Kidney epithelial cell (primary cell): ENCODE measurements around the gene RPS6KA5. TPM values are rescaled to one million over a fixed set of nuclear protein-coding genes. Genes with fewer than 3 reads are reported as not detected.
"Not testable (repeated sequence)": the region's sequence is repeated elsewhere in the genome, so short reads cannot be mapped to it uniquely, and the experiment has no call there.

Experiments used
- DNase-seq: peaks from one replicate; pipeline ENCODE4 v3.0.0-alpha.2; 2010; ENCODE audit warnings: low read depth
- H3K27me3 ChIP-seq: 2 replicates; pipeline ENCODE4 v1.6.0; 2011; ENCODE audit warnings: low read length; ENCODE audit not compliant: control insufficient read depth, insufficient read depth
- H3K36me3 ChIP-seq: 2 replicates; pipeline ENCODE4 v1.5.1; 2011; ENCODE audit warnings: low read length; ENCODE audit not compliant: control insufficient read depth, insufficient read depth
- H3K4me3 ChIP-seq: 2 replicates; pipeline ENCODE4 v1.5.1; 2011; ENCODE audit warnings: low read depth, mild to moderate bottlenecking, control low read depth, low read length
- total RNA-seq: library from RNA; depleted of rRNA; stranded (reverse); fragments of >200 nt; gene quantifications from 2 replicates; pipeline ENCODE4 v1.2.3, GENCODE V29; 2015
- TF ChIP-seq, protein P1 (sequence below): IDR thresholded peaks from 2 replicates; pipeline ENCODE4 v1.5.1; 2011; ENCODE audit warnings: mild to moderate bottlenecking, moderate library complexity, low read length, control low read depth, inconsistent platforms; ENCODE audit not compliant: insufficient read depth, poor library complexity, severe bottlenecking

The RPS6KA5 gene
- total RNA-seq, 1 donor from 2014 or later: 3.7 TPM

DNA sequence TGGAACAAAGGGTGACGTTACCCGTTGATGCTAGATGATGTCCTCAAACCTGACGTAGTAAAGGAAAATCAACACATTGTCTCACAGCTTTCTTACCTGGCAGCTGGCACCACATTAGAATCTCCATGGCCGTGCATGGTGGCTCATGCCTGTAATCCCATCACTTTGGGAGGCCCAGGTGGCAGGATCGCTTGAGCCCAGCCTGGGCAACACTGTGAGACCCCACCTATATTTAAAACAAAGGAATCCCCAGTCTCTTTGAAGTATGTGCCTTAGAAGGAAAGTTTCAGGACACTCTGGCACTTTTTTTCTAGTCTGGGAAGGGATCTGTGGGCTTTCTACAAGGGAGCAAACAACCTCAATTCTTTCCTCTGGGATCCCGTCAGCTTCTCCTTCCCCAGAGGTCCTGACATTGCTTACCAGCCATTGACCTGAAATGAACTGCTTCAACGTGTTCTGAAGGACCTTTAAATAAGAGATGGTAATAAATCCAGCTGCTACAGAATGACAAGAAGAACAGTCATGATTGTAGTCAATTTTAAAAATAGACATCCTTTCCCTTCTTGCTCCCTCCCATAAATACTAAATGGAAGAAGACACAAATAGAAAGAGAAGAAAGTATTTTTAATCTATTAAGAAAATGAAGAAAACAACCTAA is 210.5 kb downstream of the RPS6KA5 start:
- no peak overlapping the region for H3K4me3 ChIP-seq
- TF ChIP-seq, protein P1, sequence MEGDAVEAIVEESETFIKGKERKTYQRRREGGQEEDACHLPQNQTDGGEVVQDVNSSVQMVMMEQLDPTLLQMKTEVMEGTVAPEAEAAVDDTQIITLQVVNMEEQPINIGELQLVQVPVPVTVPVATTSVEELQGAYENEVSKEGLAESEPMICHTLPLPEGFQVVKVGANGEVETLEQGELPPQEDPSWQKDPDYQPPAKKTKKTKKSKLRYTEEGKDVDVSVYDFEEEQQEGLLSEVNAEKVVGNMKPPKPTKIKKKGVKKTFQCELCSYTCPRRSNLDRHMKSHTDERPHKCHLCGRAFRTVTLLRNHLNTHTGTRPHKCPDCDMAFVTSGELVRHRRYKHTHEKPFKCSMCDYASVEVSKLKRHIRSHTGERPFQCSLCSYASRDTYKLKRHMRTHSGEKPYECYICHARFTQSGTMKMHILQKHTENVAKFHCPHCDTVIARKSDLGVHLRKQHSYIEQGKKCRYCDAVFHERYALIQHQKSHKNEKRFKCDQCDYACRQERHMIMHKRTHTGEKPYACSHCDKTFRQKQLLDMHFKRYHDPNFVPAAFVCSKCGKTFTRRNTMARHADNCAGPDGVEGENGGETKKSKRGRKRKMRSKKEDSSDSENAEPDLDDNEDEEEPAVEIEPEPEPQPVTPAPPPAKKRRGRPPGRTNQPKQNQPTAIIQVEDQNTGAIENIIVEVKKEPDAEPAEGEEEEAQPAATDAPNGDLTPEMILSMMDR: no peak
- H3K27me3 ChIP-seq: no peaks in the 10 kb centered on the region
- DNase-seq: no peak
- H3K36me3 ChIP-seq: no peaks in the 10 kb centered on the region

DNA sequence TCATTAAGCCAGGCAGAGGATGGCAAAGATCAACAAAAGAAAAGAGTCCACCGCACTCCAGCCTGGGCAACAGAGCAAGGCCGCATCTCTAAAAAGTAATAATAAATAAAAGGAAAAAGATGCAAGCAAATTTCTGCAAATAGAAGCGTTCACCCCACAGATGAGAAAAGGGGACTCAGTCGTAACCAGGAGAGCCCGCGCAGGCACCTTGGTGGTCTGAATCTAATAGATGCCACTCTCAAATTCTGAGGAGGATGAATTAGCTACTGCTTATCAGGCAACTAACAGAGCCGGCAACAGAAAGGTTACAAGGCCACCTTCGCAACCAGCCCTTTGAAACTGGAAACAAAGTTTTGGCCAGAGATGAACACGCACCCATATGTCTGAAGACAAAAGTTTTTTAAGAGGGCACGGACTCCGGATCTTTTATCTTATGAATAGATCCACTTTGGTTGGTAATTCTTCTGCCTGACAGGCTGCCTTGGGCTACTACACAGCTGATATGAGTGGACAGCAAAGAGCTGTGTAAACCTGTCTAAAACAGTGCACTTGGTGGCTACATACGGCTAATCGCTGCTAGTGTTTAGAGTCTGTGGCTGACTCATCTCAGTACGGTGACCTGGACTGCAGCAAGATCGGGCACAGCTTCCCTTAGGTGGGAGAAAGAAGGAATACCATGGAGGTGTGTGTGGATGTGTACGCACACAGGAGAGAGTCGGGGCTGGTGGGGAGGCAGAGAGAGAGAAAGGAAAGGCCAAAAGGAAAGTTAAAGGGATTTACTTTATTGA is 211.3 kb downstream of the RPS6KA5 start:
- no peaks in the 10 kb centered on the region for H3K36me3 ChIP-seq
- no peaks in the 10 kb centered on the region for H3K27me3 ChIP-seq
- no peak for DNase-seq
- H3K4me3 ChIP-seq: no peak overlapping the region
- TF ChIP-seq, protein P1: no peak

DNA sequence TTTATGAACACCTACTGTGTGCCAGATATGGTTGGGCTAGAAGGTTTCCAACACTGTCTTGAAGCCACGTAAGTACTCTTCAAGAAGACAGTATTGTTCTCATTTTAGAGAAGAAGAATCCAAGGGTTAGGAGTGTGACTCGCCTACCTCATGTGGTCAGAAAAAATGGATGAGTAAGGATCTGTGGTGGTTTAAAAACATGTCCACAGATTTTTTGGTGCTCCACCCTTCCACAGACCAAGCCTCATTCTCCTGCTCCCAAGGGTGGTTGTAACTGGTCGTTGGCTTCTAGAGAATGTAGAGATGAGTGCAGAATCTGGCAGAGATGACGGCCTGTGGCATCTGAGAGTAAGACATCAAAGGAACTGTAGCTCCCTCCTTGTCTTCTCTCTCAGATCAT is 213.9 kb downstream of the RPS6KA5 start:
- Histone ChIP-seq H3K4me3 (no peak overlapping the region), H3K27me3 (no peaks in the 10 kb centered on the region), H3K36me3 (no peaks in the 10 kb centered on the region)
- TF ChIP-seq, protein P1: no peak
- DNase-seq: no peak

DNA sequence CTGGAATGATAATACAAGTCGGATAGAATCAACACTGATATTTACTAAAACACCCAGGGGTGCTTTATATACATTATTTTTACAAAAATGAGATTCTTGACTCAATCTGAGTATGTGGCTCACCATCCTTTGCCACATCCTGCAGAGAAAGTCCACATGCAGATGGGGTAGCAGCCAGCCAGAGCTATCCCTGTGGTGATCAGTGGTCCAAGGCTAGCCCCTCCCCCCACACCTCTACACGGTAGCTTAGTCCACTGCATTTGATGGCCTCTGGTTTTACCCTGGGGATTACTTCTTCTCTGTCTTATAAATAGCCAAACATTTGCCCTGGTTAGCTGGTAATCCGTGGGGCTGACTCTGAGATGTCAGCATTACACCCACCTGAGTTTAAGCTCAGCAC is 216.1 kb downstream of the RPS6KA5 start:
- DNase-seq: no peak
- no peaks in the 10 kb centered on the region for H3K27me3 ChIP-seq
- TF ChIP-seq, protein P1: no peak
- H3K36me3 ChIP-seq: no peaks in the 10 kb centered on the region
- H3K4me3 ChIP-seq: no peak overlapping the region

DNA sequence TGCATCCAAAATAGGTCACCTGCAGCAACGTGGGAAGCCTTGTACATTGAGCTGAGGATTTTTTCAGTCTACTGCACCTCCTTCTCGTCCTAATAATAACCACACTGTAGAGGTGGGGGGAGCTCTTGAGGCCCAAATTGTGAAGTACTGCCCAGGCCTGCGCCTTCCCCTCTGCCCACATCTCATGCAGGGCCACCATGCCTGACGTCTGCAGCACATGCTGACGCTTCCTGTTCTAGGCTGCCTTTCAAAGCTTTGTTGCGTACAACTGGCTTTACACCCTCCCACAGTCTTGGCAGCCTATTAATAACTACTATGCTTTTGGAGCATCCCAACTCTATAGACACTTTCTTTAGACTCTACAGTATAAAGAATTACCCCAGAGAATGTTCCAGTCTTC is 217.7 kb downstream of the RPS6KA5 start:
- TF ChIP-seq, protein P1: no peak
- DNase-seq: no peak
- no peaks in the 10 kb centered on the region for H3K27me3 ChIP-seq
- H3K4me3 ChIP-seq: no peak overlapping the region
- H3K36me3 ChIP-seq: no peaks in the 10 kb centered on the region

DNA sequence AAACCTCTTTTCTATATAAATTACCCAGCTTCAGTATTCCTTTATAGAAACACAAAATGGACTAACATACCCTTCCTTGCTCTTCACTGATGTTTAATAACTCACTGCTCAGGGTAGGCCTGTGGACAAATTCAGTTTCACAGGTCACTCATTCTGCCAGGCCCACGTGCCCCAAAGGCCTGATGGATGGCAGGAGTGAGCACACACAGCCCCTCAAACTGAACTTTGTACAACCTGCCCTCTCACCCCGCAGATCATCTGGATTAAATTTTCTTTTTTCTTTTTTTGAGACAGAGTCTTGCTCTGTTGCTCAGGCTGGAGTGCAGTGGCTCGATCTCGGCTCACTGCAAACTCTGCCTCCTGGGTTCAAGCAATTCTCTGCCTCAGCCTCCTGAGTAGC is 219.8 kb downstream of the RPS6KA5 start:
- not testable (repeated sequence) for H3K4me3 ChIP-seq, H3K36me3 ChIP-seq, DNase-seq, H3K27me3 ChIP-seq
